D721Med (cell line): ENCODE results near the gene E2F4.
A peak's percentile ranks its signal among the peaks of the same experiment; 100 is the strongest.

Experiments
- DNase-seq: peaks from one replicate; pipeline ENCODE4 v3.0.0; 2011; ENCODE audit warnings: low spot score; ENCODE audit not compliant: insufficient read length
- FAIRE-seq: peaks from 2 replicates; lab custom pipeline; 2011; peaks lifted over from hg19 to GRCh38; lab: Jason Lieb, UNC
- TF ChIP-seq, protein P1 (sequence below): IDR thresholded peaks from 2 replicates; pipeline ENCODE4 v1.5.1; 2012; ENCODE audit warnings: mild to moderate bottlenecking, control low read depth; ENCODE audit not compliant: insufficient read depth; ENCODE audit errors: missing control alignments

The E2F4 gene, protein sequence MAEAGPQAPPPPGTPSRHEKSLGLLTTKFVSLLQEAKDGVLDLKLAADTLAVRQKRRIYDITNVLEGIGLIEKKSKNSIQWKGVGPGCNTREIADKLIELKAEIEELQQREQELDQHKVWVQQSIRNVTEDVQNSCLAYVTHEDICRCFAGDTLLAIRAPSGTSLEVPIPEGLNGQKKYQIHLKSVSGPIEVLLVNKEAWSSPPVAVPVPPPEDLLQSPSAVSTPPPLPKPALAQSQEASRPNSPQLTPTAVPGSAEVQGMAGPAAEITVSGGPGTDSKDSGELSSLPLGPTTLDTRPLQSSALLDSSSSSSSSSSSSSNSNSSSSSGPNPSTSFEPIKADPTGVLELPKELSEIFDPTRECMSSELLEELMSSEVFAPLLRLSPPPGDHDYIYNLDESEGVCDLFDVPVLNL

DNA sequence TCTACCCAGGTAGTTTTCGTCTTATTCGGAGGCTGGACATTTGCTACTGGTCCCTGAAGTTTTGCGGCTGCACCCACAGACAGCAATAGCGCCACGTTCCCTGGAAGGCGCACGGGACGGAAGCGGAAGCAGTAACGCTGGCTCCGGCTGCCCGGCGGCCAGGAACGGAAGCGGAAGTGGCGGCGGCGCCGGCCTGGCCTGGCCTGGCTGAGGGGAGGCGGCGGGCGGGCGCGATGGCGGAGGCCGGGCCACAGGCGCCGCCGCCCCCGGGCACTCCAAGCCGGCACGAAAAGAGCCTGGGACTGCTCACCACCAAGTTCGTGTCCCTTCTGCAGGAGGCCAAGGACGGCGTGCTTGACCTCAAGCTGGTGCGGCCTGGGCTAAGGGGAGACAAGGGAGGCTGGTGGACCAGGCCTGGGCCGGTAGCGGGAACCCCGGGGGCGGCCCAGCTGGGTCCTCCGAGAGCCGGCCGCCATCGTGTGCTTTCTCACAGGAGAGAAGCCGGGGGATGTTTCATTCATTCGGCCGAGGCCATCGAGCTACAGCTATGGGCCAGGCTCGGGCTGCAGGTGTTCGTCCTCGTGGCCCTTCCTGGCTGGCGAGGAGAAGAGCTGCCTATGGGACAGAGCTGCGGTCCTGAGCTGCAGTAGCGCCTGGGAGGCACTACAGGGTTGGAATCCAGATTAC is at the start of gene E2F4:
TSS of gene E2F4 (plus strand) at position 161 of the 687 bp plus-strand sequence. CDS start at position 234, 73 bp downstream.
- DNase-seq (peak; percentile 77), FAIRE-seq (no peak)
- TF ChIP-seq, protein P1, sequence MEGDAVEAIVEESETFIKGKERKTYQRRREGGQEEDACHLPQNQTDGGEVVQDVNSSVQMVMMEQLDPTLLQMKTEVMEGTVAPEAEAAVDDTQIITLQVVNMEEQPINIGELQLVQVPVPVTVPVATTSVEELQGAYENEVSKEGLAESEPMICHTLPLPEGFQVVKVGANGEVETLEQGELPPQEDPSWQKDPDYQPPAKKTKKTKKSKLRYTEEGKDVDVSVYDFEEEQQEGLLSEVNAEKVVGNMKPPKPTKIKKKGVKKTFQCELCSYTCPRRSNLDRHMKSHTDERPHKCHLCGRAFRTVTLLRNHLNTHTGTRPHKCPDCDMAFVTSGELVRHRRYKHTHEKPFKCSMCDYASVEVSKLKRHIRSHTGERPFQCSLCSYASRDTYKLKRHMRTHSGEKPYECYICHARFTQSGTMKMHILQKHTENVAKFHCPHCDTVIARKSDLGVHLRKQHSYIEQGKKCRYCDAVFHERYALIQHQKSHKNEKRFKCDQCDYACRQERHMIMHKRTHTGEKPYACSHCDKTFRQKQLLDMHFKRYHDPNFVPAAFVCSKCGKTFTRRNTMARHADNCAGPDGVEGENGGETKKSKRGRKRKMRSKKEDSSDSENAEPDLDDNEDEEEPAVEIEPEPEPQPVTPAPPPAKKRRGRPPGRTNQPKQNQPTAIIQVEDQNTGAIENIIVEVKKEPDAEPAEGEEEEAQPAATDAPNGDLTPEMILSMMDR = no peak

DNA sequence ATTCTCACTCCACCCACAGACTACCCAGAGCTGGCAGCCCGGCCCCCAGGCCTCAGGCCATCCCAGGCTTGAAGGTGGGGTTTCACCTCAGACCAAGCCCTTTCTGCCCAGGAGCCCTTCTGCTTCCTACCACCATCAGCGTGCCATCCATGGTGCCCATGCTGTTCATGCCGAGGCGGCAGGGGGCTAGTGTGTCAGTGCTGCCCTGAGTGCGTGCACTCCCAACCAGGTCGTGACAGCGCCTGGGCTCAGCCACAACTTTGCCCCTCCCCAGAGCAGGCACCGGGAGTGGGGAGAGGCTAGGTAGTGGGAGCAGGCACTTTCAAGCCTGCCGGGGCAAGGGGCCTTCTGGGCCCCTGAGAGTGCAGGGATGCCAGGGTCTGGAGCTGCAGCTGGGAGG is 49.6 kb upstream of the E2F4 start:
- DNase-seq = no peak
- FAIRE-seq = no peak
- TF ChIP-seq, protein P1 = no peak

DNA sequence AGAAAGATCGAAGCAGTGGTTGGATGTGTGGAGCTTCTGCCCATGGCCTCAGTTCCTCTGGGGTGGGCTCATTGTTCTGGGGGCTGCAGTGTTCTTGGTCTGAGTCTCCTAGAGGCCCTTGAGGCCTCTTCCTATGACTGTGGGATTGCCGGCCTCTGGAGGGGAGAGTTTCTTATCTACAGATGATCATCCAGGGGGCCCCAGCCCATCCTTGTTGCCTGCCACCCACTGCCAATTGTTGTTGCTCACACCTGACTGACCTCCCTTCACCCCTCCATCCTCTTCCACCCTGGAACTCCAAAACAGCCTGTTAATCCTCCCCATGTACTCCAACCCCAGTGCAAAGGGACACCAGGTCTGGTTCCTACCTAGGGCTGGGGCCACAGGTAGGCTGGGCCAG is 47.0 kb upstream of the E2F4 start:
- DNase-seq (no peak), FAIRE-seq (no peak)

DNA sequence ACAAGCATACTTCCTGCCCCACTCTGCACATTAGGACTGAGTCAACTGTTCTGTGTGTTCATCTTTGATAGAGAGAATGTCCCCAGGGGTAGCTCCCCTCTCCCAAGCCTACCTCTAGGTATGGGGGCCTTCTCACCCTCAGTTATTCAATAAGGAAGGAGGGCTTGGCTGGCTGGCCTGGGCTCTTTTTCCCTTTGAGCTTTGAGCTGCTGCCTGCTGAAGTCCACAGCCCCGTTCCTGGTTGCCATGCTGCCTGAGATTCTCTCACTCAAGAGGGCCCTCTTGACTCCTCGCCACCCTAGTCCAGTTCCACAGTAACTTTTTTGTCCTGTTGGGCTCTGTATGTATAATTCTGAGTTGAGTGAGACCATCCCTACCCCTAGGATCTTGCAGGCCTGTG is 46.2 kb upstream of the E2F4 start:
- TF ChIP-seq, protein P1 = no peak
- FAIRE-seq = no peak
- no peak for DNase-seq

More for the DNA sequence above, 47.0 kb upstream of the E2F4 start:
- TF ChIP-seq, protein P1 = no peak

DNA sequence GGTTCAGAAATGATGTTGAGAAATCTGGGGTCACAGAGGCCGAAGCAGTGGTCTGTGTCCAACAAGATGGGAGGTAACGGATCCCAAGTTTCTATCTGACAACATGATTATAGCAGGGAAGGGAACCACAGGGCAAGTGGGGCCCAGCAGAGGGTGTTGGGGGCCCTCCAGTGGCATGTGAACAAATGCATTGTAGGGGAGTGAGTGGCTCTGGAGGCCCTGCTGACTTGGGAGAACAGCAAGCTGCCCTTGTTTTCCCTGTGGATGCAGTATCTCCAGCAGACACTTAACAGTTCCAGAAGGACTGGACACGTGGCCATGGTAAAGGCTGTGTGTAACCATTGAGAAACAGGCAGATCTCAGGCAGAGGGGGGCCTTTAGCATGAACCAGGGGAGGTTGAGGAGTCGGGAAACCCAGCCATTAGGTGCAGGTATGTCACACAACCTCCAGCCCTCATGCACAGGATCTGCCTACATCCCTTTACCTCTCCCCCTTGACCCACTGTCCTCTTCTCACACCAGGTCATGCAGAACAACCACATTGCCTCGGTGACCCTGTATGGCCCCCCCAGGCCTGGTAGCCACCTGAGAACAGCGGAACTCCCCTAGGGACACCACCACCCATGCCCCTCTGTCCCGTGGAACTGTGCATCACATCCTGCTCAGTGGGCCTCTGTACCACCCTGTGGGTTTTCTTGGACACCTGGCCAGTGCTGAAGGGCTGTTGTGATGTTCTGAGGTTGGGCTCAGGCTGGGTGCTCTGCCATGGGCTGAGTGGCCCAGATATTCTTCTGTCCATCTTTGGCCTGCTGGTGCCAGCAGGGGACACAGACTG is 45.2 kb upstream of the E2F4 start:
- no peak for DNase-seq
- no peak for FAIRE-seq
- TF ChIP-seq, protein P1 = no peak

DNA sequence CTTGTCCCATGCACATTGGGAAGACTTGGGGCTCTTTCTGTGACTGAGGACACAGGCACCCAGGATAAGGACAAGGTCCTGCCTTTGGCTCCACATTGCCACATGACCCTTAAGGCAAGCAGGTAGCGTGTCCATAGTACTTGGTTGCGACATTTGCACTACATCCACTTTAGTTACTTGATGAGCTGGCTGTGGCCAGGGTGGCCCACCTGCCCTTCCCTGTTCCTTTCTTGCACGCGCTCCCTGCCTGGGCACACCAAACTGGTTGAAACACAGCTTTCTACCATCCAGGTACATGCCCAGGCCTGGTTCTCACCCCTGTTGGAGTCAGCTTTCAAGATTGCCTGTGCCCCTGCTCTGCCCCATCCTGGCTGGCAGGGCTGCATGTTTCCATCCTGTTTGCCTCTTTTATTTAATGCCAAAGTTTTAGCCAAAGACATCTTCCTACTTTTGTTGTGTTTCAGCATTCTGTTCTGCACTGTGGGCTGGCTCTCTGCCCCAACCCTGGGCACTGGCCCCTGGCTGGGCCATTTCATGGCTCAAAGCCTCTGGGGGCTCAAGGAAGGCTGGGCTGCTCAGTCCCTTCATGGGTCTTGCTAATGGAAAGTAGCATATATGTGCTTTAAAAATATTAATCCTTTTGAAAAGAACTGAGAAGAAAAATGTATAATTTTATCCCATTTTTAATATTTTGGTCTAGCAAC is 44.4 kb upstream of the E2F4 start:
- FAIRE-seq = no peak
- no peak for DNase-seq
- TF ChIP-seq, protein P1 = no peak
